ENCODE results near the gene ZBTB7C. TPM values are rescaled to one million over a fixed set of nuclear protein-coding genes. Genes with fewer than 3 reads are reported as not detected.

The ZBTB7C gene
- total RNA-seq, 1 experiment from 2014 or later, result 0.84 TPM

- in situ Hi-C loops (cut with HindIII; ENCODE audit: low pct_unique_long_range_greater_than_20kb, low sequenced_read_pairs), result no loop called here
- no peak for DNase-seq (ENCODE audit: low read depth)
Measured at GRCh38 chr18:48254077-48254602, 155.0 kb downstream of the ZBTB7C start.

GRCh38 chr18:48252525-48252924 lies 156.7 kb downstream of the ZBTB7C start:
- in situ Hi-C loops (cut with HindIII; ENCODE audit: low pct_unique_long_range_greater_than_20kb, low sequenced_read_pairs), result no loop called here

GRCh38 chr18:48250918-48251317 lies 158.3 kb downstream of the ZBTB7C start:
- in situ Hi-C loops (cut with HindIII; ENCODE audit: low pct_unique_long_range_greater_than_20kb, low sequenced_read_pairs), result no loop called here
- DNase-seq (ENCODE audit: low read depth), result no peak

More at GRCh38 chr18:48252525-48252924, 156.7 kb downstream of the ZBTB7C start:
- DNase-seq (ENCODE audit: low read depth), result no peak

- no peak for DNase-seq (ENCODE audit: low read depth)
- in situ Hi-C loops (cut with HindIII; ENCODE audit: low pct_unique_long_range_greater_than_20kb, low sequenced_read_pairs), result no loop called here
Measured at GRCh38 chr18:48250362-48250907, 158.7 kb downstream of the ZBTB7C start.

DNA sequence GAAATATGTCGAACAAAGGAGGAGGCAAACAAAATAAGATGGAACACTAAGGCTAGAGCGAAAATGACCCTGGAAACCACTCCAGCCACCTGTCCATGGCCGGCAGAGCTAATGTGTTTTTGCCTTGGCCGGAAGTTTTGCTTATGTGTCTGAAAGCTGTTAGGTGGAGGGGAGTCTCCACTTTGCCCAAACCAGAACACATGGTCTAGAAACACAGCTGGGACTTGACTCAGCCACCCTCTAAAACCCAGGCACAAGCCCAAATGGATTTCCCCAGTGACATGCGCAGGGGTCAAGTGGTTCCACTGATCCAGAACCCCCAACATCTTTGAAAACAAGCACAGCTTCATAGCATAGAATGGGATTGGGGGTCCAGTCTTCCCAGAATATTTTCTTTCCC lies 159.3 kb downstream of the ZBTB7C start:
- DNase-seq (ENCODE audit: low read depth), result no peak
- in situ Hi-C loops (cut with HindIII; ENCODE audit: low pct_unique_long_range_greater_than_20kb, low sequenced_read_pairs), result no loop called here

GRCh38 chr18:48244530-48244929 lies 164.7 kb downstream of the ZBTB7C start:
- no peak for DNase-seq (ENCODE audit: low read depth)
- in situ Hi-C loops (cut with HindIII; ENCODE audit: low pct_unique_long_range_greater_than_20kb, low sequenced_read_pairs), result no loop called here

DNA sequence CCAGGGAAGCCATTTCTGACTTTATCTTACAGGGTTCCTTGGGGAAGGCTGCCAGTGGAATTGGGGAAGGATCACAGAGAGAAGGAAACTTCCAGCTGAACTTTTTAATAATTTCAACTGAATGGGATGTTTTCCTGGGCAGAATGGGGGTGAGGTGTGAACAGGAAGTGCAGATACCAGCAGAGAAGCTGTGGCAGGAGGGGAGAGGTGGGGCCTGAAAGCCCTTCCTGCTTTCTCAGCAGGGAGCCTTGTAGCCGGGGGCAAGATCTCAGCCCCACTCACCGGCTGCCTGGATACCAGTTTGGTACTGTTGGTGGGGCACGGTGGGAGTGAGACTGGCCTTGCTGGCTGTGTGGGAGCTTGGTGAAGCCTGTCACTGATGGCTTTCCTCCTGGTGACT lies 170.5 kb downstream of the ZBTB7C start:
- in situ Hi-C loops (cut with HindIII; ENCODE audit: low pct_unique_long_range_greater_than_20kb, low sequenced_read_pairs), result no loop called here
- no peak for DNase-seq (ENCODE audit: low read depth)

GRCh38 chr18:48238206-48238605 lies 171.0 kb downstream of the ZBTB7C start:
- in situ Hi-C loops (cut with HindIII; ENCODE audit: low pct_unique_long_range_greater_than_20kb, low sequenced_read_pairs), result no loop called here
- DNase-seq (ENCODE audit: low read depth), result no peak

GRCh38 chr18:48236822-48237221 lies 172.4 kb downstream of the ZBTB7C start:
- in situ Hi-C loops (cut with HindIII; ENCODE audit: low pct_unique_long_range_greater_than_20kb, low sequenced_read_pairs), result no loop called here
- no peak for DNase-seq (ENCODE audit: low read depth)

DNA sequence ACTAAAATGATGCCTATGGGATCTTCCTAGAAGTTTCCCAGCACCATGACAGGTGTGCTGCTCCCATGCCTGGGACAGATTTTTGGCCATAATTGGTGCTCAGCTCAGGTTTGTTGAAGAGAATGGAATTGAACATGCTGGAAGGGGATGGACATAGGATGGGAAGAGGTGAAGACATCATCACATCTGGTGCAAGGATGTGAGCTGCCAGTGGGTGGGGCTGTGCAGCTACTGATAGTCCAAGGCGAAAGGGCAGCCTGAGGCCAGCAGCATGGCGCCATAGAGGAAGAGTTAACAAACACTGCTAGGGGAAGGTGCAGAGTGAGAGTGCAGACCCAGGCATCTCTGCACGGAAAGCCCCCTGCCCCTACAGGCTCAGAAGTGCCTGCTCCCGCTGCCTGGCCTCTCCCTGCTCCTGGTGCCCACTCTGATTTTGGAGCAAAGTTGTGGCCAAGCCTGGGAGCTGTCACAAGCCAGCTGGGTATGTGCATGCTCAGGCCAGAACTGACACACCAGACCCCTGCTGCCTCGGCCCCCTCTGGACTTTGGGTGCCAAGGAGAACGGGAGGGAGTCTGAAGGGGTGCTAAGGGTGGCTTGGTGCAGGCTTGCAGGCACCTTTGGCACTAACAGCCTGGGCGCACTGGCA lies 178.6 kb downstream of the ZBTB7C start:
- in situ Hi-C loops (cut with HindIII; ENCODE audit: low pct_unique_long_range_greater_than_20kb, low sequenced_read_pairs), result no loop called here
- peak; percentile 36 for DNase-seq (ENCODE audit: low read depth)

- DNase-seq (ENCODE audit: low read depth), result no peak
- in situ Hi-C loops (cut with HindIII; ENCODE audit: low pct_unique_long_range_greater_than_20kb, low sequenced_read_pairs), result no loop called here
Measured at GRCh38 chr18:48229552-48229981, 179.6 kb downstream of the ZBTB7C start.

- no peak for DNase-seq (ENCODE audit: low read depth)
- in situ Hi-C loops (cut with HindIII; ENCODE audit: low pct_unique_long_range_greater_than_20kb, low sequenced_read_pairs), result no loop called here
Measured at GRCh38 chr18:48228841-48229240, 180.3 kb downstream of the ZBTB7C start.

- in situ Hi-C loops (cut with HindIII; ENCODE audit: low pct_unique_long_range_greater_than_20kb, low sequenced_read_pairs), result no loop called here
- peak; percentile 14 for DNase-seq (ENCODE audit: low read depth)
Measured at GRCh38 chr18:48228301-48228715, 180.9 kb downstream of the ZBTB7C start.

DNA sequence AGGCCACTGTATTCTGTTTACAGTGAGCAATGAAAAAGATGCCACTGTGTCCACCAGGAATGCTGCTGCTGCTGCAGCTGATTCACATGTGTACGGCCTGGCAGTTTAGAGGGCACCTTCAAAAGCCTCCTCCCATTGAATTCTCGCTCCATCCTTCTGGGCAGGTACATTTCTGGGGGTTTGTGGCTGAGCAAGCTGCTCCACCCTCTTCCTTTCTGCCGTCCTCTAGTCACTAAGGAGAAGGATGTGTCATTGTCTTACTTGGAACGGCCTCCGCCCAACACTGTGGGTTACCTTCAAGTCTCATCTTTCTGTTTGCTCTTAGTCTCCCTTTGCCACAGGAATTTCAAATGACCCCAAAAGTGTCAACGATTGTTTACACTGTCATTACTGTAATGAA lies 182.0 kb downstream of the ZBTB7C start:
- peak; percentile 65 for DNase-seq (ENCODE audit: low read depth)

DNA sequence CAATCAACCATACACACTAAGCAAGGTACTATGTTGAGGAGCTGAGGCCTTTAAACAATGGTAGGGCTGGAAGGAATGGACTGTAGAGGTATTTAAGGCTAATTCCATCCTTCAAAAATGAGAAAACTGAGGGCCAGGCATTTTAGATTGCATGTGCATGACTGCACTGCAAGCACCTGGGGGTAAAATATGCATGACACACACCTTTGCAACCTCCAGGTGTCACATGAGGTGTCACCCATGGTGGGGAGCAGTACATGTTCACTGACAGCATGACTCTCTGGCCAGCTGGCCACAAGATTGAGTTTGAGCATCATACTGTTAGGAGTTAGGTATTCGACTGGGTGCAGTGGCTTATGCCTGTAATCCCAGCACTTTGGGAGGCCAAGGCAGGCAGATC lies 182.8 kb downstream of the ZBTB7C start:
- DNase-seq (ENCODE audit: low read depth), result no peak
- in situ Hi-C loops (cut with HindIII; ENCODE audit: low pct_unique_long_range_greater_than_20kb, low sequenced_read_pairs), result no loop called here

More for the DNA sequence above, 182.0 kb downstream of the ZBTB7C start:
- in situ Hi-C loops (cut with HindIII; ENCODE audit: low pct_unique_long_range_greater_than_20kb, low sequenced_read_pairs), result no loop called here

DNA sequence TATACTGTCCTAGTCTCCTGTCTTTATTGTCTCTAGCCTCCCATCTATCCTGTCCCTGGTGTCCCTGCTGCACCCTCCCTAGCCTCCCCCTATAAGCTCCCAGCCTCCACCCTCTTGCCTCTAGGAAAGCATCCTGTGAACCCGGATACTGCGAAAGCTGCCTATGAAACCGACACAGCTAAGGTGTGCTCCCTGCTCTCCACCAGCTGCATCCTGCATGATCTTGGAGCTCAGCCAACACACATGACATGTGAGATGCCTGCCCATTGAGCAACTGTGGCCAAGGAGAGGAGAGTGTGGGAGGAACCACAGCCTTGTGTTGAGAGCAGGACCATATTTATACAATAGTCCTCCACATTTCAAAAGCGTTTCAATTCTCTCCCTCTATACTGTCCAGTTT lies 187.1 kb downstream of the ZBTB7C start:
- in situ Hi-C loops (cut with HindIII; ENCODE audit: low pct_unique_long_range_greater_than_20kb, low sequenced_read_pairs), result no loop called here
- peak; percentile 15 for DNase-seq (ENCODE audit: low read depth)

- in situ Hi-C loops (cut with HindIII; ENCODE audit: low pct_unique_long_range_greater_than_20kb, low sequenced_read_pairs), result no loop called here
- DNase-seq (ENCODE audit: low read depth), result no peak
Measured at GRCh38 chr18:48219810-48220499, 189.2 kb downstream of the ZBTB7C start.

GRCh38 chr18:48219037-48219809 lies 190.0 kb downstream of the ZBTB7C start:
- in situ Hi-C loops (cut with HindIII; ENCODE audit: low pct_unique_long_range_greater_than_20kb, low sequenced_read_pairs), result no loop called here
- DNase-seq (ENCODE audit: low read depth), result no peak
